H9 (cell line): ENCODE measurements around the gene MAP2K2. TPM values are rescaled to one million over a fixed set of nuclear protein-coding genes. Genes with fewer than 3 reads are reported as not detected.

Experiments used
- DNase-seq: peaks from one replicate; pipeline ENCODE4 v3.0.0-alpha.2; 2017
- H2AFZ ChIP-seq: one replicate; pipeline ENCODE4 v1.6.1; 2013; ENCODE audit warnings: mild to moderate bottlenecking, low read length, control low read depth, moderate library complexity
- H2AK5ac ChIP-seq: 2 replicates; pipeline ENCODE4 v1.6.1; 2013; ENCODE audit warnings: low read length, control low read depth, mixed read lengths; ENCODE audit not compliant: insufficient read length
- H2BK120ac ChIP-seq: one replicate; pipeline ENCODE4 v1.6.1; 2013; ENCODE audit warnings: low read depth, mild to moderate bottlenecking, low read length, control low read depth, inconsistent platforms; ENCODE audit not compliant: poor library complexity, severe bottlenecking
- H2BK12ac ChIP-seq: 2 replicates; pipeline ENCODE4 v1.6.1; 2013; ENCODE audit warnings: low read length, control low read depth, mixed read lengths, low read depth; ENCODE audit not compliant: insufficient read length
- H2BK15ac ChIP-seq: 2 replicates; pipeline ENCODE4 v1.6.1; 2013; ENCODE audit warnings: low read depth, low read length, control low read depth
- H2BK20ac ChIP-seq: one replicate; pipeline ENCODE4 v1.6.1; 2013; ENCODE audit warnings: low read depth, mild to moderate bottlenecking, low read length, control low read depth, inconsistent platforms; ENCODE audit not compliant: poor library complexity, severe bottlenecking
- H2BK5ac ChIP-seq: 2 replicates; pipeline ENCODE4 v1.6.1; 2013; ENCODE audit warnings: low read length, control low read depth, mixed read lengths; ENCODE audit not compliant: insufficient read length
- H3K14ac ChIP-seq: 2 replicates; pipeline ENCODE4 v1.6.1; 2013; ENCODE audit warnings: low read length, control low read depth; ENCODE audit not compliant: insufficient read depth
- H3K18ac ChIP-seq: 2 replicates; pipeline ENCODE4 v1.6.1; 2013; ENCODE audit warnings: low read depth, mild to moderate bottlenecking, mixed read lengths, low read length, control low read depth; ENCODE audit not compliant: insufficient read length
- H3K23ac ChIP-seq: 2 replicates; pipeline ENCODE4 v1.6.1; 2013; ENCODE audit warnings: low read length, control low read depth, mixed read lengths, low read depth; ENCODE audit not compliant: insufficient read length
- H3K23me2 ChIP-seq: 2 replicates; pipeline ENCODE4 v1.6.1; 2013; ENCODE audit warnings: low read depth, mild to moderate bottlenecking, mixed read lengths, low read length, control low read depth; ENCODE audit not compliant: insufficient read length, poor library complexity, severe bottlenecking
- H3K27ac ChIP-seq: 2 replicates; pipeline ENCODE4 v1.5.1; 2013; ENCODE audit warnings: low read length, control low read depth, mixed read lengths, low read depth; ENCODE audit not compliant: insufficient read length
- H3K27me3 ChIP-seq: 2 replicates; pipeline ENCODE4 v1.6.1; 2013; ENCODE audit warnings: low read length, control low read depth, inconsistent platforms; ENCODE audit not compliant: insufficient read depth
- H3K4ac ChIP-seq: 2 replicates; pipeline ENCODE4 v1.6.1; 2013; ENCODE audit warnings: low read depth, mild to moderate bottlenecking, control low read depth, inconsistent platforms, low read length, moderate library complexity
- H3K4me1 ChIP-seq: 2 replicates; pipeline ENCODE4 v1.6.1; 2013; ENCODE audit warnings: low read length, control low read depth, inconsistent platforms; ENCODE audit not compliant: insufficient read depth
- H3K4me2 ChIP-seq: 2 replicates; pipeline ENCODE4 v1.6.1; 2013; ENCODE audit warnings: low read length, control low read depth, mixed read lengths; ENCODE audit not compliant: insufficient read length, insufficient read depth
- H3K56ac ChIP-seq: 2 replicates; pipeline ENCODE4 v1.6.1; 2013; ENCODE audit warnings: low read depth, mild to moderate bottlenecking, mixed read lengths, low read length, control low read depth; ENCODE audit not compliant: insufficient read length
- H3K79me1 ChIP-seq: 2 replicates; pipeline ENCODE4 v1.6.1; 2013; ENCODE audit warnings: low read depth, mild to moderate bottlenecking, moderate library complexity, low read length, control low read depth, inconsistent platforms; ENCODE audit not compliant: insufficient read depth, poor library complexity, severe bottlenecking
- H3K79me2 ChIP-seq: 2 replicates; pipeline ENCODE4 v1.6.1; 2013; ENCODE audit warnings: low read length, control low read depth, inconsistent platforms; ENCODE audit not compliant: insufficient read depth
- H3K9ac ChIP-seq: 2 replicates; pipeline ENCODE4 v1.6.1; 2013; ENCODE audit warnings: low read length, control low read depth, mixed read lengths; ENCODE audit not compliant: insufficient read length; ENCODE audit errors: extremely low read depth
- H3K9me3 ChIP-seq: one replicate; pipeline ENCODE4 v1.6.1; 2013; ENCODE audit warnings: low read depth, low read length, inconsistent platforms; ENCODE audit not compliant: control insufficient read depth
- H3T11ph ChIP-seq: one replicate; pipeline ENCODE4 v1.6.1; 2013; ENCODE audit warnings: mild to moderate bottlenecking, low read length, control low read depth, inconsistent platforms
- H4K20me1 ChIP-seq: one replicate; pipeline ENCODE4 v1.6.1; 2013; ENCODE audit not compliant: control insufficient read depth, insufficient read length, insufficient read depth
- H4K5ac ChIP-seq: 2 replicates; pipeline ENCODE4 v1.6.1; 2013; ENCODE audit warnings: low read depth, mild to moderate bottlenecking, mixed read lengths, low read length, control low read depth; ENCODE audit not compliant: insufficient read length
- H4K8ac ChIP-seq: replicated peaks from 2 replicates; pipeline ENCODE4 v1.6.1; 2013; ENCODE audit warnings: low read length, control low read depth, mixed read lengths, low read depth; ENCODE audit not compliant: insufficient read length
- H4K91ac ChIP-seq: 2 replicates; pipeline ENCODE4 v1.6.1; 2013; ENCODE audit warnings: low read depth, mild to moderate bottlenecking, moderate library complexity, mixed read lengths, low read length, control low read depth; ENCODE audit not compliant: insufficient read length
- H3K27ac Mint-ChIP-seq, 3 experiments: 2 replicates in 2 of 3; 3 replicates in 1 of 3; pipeline ENCODE4 v1.8.0; 2020 to 2021; ENCODE audit warnings: mixed read lengths in 3 of 3, mild to moderate bottlenecking in 1 of 3, moderate library complexity in 1 of 3
- H3K27me3 Mint-ChIP-seq: 2 replicates; pipeline ENCODE4 v1.8.0; 2021; ENCODE audit warnings: low read depth, mild to moderate bottlenecking, moderate library complexity, mixed read lengths
- H3K36me3 Mint-ChIP-seq, 3 experiments: 2 replicates in 2 of 3; 3 replicates in 1 of 3; pipeline ENCODE4 v1.8.0; 2020 to 2021; ENCODE audit warnings: low read depth in 3 of 3, mixed read lengths in 3 of 3; ENCODE audit not compliant: insufficient read depth in 1 of 3
- H3K4me1 Mint-ChIP-seq, 2 experiments: 2 replicates each; pipeline ENCODE4 v1.8.0; 2020; ENCODE audit warnings: mixed read lengths in 2 of 2
- H3K4me3 Mint-ChIP-seq, 2 experiments: 2 replicates in 1 of 2; 3 replicates in 1 of 2; pipeline ENCODE4 v1.8.0; 2020 to 2021; ENCODE audit warnings: mild to moderate bottlenecking in 2 of 2, mixed read lengths in 2 of 2, moderate library complexity in 1 of 2
- H3K9me3 Mint-ChIP-seq, 2 experiments: 2 replicates in 1 of 2; 3 replicates in 1 of 2; pipeline ENCODE4 v1.8.0; 2020; ENCODE audit warnings: mild to moderate bottlenecking in 2 of 2, mixed read lengths in 2 of 2, moderate library complexity in 1 of 2
- CTCF ChIP-seq: fragments of 200-600 bp; sonication (generic); conservative IDR thresholded peaks from 3 replicates; pipeline ENCODE4 v1.8.0; 2021; ENCODE audit warnings: antibody characterized with exemption, mild to moderate bottlenecking
- WGBS: extraction: QIAGEN DNeasy Blood & Tissue Kit; methylation state at CpG from one replicate; pipeline ENCODE4 v1.1.7; 2013; ENCODE audit warnings: missing lambda C conversion rate, low lambda C conversion rate, mixed read lengths; ENCODE audit not compliant: insufficient read length; ENCODE audit errors: extremely low coverage; 5-methylcytosine and 5-hydroxymethylcytosine counted together
- total RNA-seq: library from RNA; stranded (reverse); gene quantifications from 2 replicates; pipeline ENCODE4 v1.2.1, GENCODE V29; 2021

MAP2K2 gene
- total RNA-seq, 1 experiment from 2014 or later = 167 TPM

GRCh38 chr19:4069331-4069959 lies 54.5 kb downstream of the MAP2K2 start:
- Histone ChIP-seq H2BK20ac (no peak overlapping the region), H2BK5ac (no peak overlapping the region), H4K8ac (no peak overlapping the region), H3K27ac (no peak overlapping the region), H3K23me2 (peaks cover 9% of the 10 kb centered on the region), H3K79me2 (no peaks in the 10 kb centered on the region; the same call in 1 of the 2 replicates), H3K4me2 (no peak overlapping the region), H3K18ac (no peak overlapping the region), H3K79me1 (no peaks in the 10 kb centered on the region), H2BK120ac (no peak overlapping the region), H4K91ac (no peak overlapping the region), H2BK15ac (no peak overlapping the region), H3K9me3 (no peaks in the 10 kb centered on the region), H2AK5ac (no peak overlapping the region), H3T11ph (no peak overlapping the region), H3K9ac (no peak overlapping the region), H4K5ac (no peak overlapping the region), H4K20me1 (no peaks in the 10 kb centered on the region), H3K27me3 (peaks cover 10% of the 10 kb centered on the region; the same call in 1 of the 2 replicates), H3K23ac (no peak overlapping the region), H3K4ac (no peak overlapping the region), H3K14ac (no peak overlapping the region), H3K56ac (no peak overlapping the region), H2BK12ac (no peak overlapping the region), H3K4me1 (no peaks in the 10 kb centered on the region; the same call in 1 of the 2 replicates), H2AFZ (no peak overlapping the region)
- Mint-ChIP-seq H3K36me3 (no peaks in the 10 kb centered on the region), H3K27me3 (peaks cover 31% of the 10 kb centered on the region), H3K4me1 (peaks cover 5 to 13% of the 10 kb centered on the region in 2 experiments), H3K9me3 (no peaks in the 10 kb centered on the region; a peak in 2 of 5 replicates), H3K27ac (no peak overlapping the region), H3K4me3 (peak overlapping the region in 1 of 2 experiments; percentile 62; a peak in 2 of 5 replicates)
- DNase-seq = peak; percentile 46
- no CpG with 5 or more reads among the region's 12 CpGs for WGBS
- no peak for TF ChIP-seq CTCF
